Osteoblast (primary cell): Measurements from ENCODE around the gene OR10R2. TPM values are rescaled to one million over a fixed set of nuclear protein-coding genes. Genes with fewer than 3 reads are reported as not detected.

Source experiments
- DNase-seq: peaks from one replicate; pipeline ENCODE4 v3.0.0; 2011; ENCODE audit warnings: low spot score, mixed read lengths; ENCODE audit not compliant: insufficient read length; ENCODE audit errors: missing footprints
- H2AFZ ChIP-seq: 2 replicates; pipeline ENCODE4 v1.6.0; 2011; ENCODE audit warnings: mild to moderate bottlenecking, low read length
- H3K27ac ChIP-seq: 2 replicates; pipeline ENCODE4 v1.5.1; 2011; ENCODE audit warnings: mild to moderate bottlenecking, low read depth, low read length, moderate library complexity
- H3K27me3 ChIP-seq: 2 replicates; pipeline ENCODE4 v1.6.0; 2012; ENCODE audit warnings: mild to moderate bottlenecking, control low read depth, inconsistent platforms, low read length, moderate library complexity; ENCODE audit not compliant: insufficient read depth
- H3K36me3 ChIP-seq: 2 replicates; pipeline ENCODE4 v1.5.1; 2011; ENCODE audit warnings: mild to moderate bottlenecking, low read length, control low read depth, moderate library complexity; ENCODE audit not compliant: insufficient read depth
- H3K4me1 ChIP-seq: 2 replicates; pipeline ENCODE4 v1.5.1; 2011; ENCODE audit warnings: mild to moderate bottlenecking, low read length, control low read depth, moderate library complexity; ENCODE audit not compliant: insufficient read depth
- H3K4me2 ChIP-seq: 2 replicates; pipeline ENCODE4 v1.6.0; 2011; ENCODE audit warnings: mild to moderate bottlenecking, low read length; ENCODE audit not compliant: insufficient read depth
- H3K4me3 ChIP-seq: fragments of 200-600 bp; sonication (generic); 3 replicates; pipeline ENCODE4 v1.5.1; 2012; ENCODE audit warnings: mild to moderate bottlenecking, low read length, inconsistent platforms; ENCODE audit not compliant: insufficient read depth
- H3K79me2 ChIP-seq: 2 replicates; pipeline ENCODE4 v1.6.0; 2012; ENCODE audit warnings: mild to moderate bottlenecking, low read length, control low read depth, inconsistent platforms; ENCODE audit not compliant: insufficient read depth
- H3K9me3 ChIP-seq: 2 replicates; pipeline ENCODE4 v1.5.1; 2011; ENCODE audit warnings: low read depth, low read length, control low read depth
- H4K20me1 ChIP-seq: 2 replicates; pipeline ENCODE4 v1.6.0; 2012; ENCODE audit warnings: mild to moderate bottlenecking, low read length, control low read depth; ENCODE audit not compliant: insufficient read depth
- total RNA-seq: library from RNA; depleted of rRNA; stranded (reverse); fragments of >200 nt; gene quantifications from 2 replicates; pipeline ENCODE4 v1.2.3, GENCODE V29; 2012
- TF ChIP-seq, protein P1 (sequence below): IDR thresholded peaks from 2 replicates; pipeline ENCODE4 v1.5.1; 2011; ENCODE audit warnings: mild to moderate bottlenecking, low read depth, low read length, moderate library complexity; ENCODE audit errors: extremely low read depth

The OR10R2 gene
- total RNA-seq, 1 donor: not detected

DNA sequence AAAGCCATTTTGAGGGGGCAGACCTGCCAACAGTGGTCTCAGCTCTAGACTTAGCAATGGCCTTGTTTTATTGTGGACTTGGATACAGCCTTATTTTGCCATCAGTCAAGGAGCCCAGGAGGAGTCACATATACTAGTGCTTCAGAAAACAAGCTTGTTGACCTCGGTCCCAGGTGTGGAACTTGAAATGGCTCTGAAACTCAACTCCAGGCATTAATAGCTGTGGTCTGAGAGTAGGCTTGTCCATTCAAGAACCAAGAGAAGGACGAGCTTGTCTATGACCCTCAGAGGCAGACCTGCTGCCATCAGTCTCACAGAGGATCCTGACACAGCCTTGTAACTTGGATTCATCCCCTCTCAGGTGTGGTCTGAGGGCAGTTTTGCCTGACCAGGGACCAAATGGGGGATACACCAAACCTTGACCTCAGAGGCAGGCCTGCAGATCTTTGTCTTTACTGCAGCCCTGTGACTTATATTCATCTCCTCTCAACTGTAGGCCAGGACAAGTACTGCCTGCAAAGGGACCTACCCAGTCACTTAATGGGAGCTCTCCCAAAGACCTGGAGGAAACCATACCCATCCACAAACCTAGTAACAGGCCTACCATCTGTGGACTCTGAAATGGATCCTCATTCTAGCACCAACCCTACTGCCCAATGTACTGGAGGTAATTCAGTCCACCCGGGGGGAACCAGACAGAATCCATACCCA, 49.1 kb downstream of the OR10R2 start:
- Histone ChIP-seq H3K4me1 (no peaks in the 10 kb centered on the region), H3K9me3 (no peaks in the 10 kb centered on the region), H3K4me3 (no peak overlapping the region), H3K79me2 (no peaks in the 10 kb centered on the region), H3K4me2 (no peak overlapping the region), H3K36me3 (no peaks in the 10 kb centered on the region), H3K27me3 (no peaks in the 10 kb centered on the region), H3K27ac (no peak overlapping the region), H2AFZ (no peak overlapping the region), H4K20me1 (no peaks in the 10 kb centered on the region)
- TF ChIP-seq, protein P1, sequence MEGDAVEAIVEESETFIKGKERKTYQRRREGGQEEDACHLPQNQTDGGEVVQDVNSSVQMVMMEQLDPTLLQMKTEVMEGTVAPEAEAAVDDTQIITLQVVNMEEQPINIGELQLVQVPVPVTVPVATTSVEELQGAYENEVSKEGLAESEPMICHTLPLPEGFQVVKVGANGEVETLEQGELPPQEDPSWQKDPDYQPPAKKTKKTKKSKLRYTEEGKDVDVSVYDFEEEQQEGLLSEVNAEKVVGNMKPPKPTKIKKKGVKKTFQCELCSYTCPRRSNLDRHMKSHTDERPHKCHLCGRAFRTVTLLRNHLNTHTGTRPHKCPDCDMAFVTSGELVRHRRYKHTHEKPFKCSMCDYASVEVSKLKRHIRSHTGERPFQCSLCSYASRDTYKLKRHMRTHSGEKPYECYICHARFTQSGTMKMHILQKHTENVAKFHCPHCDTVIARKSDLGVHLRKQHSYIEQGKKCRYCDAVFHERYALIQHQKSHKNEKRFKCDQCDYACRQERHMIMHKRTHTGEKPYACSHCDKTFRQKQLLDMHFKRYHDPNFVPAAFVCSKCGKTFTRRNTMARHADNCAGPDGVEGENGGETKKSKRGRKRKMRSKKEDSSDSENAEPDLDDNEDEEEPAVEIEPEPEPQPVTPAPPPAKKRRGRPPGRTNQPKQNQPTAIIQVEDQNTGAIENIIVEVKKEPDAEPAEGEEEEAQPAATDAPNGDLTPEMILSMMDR: no peak
- DNase-seq: peak; percentile 21

DNA sequence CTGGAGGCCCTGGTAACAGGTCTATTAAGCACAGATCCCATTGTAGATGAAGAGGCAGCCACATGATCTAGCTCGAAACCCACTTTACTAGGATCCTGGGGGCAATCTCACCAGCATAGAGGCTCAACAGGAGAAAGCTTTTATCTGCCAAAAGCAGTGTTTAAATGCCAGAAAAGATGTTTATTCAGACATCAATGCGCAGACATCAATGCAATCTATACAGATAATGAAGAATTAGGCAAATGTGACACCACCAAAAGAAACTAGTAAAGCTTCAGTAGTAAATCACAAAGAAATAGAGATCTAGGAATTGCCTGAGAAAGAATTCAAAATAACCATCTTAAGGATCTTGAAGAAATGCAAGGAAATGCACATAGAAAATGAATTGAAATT, 49.6 kb downstream of the OR10R2 start:
- TF ChIP-seq, protein P1: no peak
- Histone ChIP-seq H3K4me2 (no peak overlapping the region), H3K9me3 (no peaks in the 10 kb centered on the region), H3K4me1 (no peaks in the 10 kb centered on the region), H3K4me3 (no peak overlapping the region), H3K79me2 (no peaks in the 10 kb centered on the region), H3K27ac (no peak overlapping the region), H3K36me3 (no peaks in the 10 kb centered on the region), H3K27me3 (no peaks in the 10 kb centered on the region), H4K20me1 (no peaks in the 10 kb centered on the region), H2AFZ (no peak overlapping the region)
- DNase-seq: no peak

DNA sequence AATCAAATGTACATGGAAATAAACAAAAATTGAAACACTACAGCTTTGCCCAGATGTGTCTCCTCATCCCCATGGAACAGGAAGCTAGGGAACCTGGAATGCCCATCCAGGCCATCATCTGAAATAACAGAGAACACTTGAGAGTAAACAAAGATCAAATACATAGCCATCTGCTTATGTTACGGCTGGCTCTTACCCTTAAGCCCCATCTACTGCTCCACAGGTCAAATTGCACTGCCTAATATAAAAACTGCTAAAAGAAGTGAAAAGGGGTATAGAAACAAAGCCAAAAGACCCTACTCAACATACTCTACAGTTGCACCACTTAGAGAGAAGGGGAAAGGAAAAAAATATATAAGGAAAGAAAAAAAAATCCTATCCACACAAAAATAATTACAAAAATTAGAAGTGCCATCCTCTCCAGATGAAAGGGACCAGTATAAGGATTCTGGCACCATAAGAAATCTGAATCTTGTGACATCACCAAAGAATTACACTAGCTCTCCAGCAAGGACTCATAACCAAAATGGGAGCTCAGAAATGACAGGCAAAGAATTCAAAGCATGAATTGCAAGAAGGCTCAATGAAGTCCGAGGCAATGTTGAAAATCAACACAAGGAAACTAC, 55.3 kb downstream of the OR10R2 start:
- H3K27me3 ChIP-seq: no peaks in the 10 kb centered on the region
- no peak for DNase-seq
- no peaks in the 10 kb centered on the region for H3K79me2 ChIP-seq
- TF ChIP-seq, protein P1: peak; percentile 34
- H3K27ac ChIP-seq: no peak overlapping the region
- no peaks in the 10 kb centered on the region for H3K9me3 ChIP-seq
- H3K36me3 ChIP-seq: no peaks in the 10 kb centered on the region
- no peak overlapping the region for H3K4me3 ChIP-seq
- H4K20me1 ChIP-seq: no peaks in the 10 kb centered on the region
- no peak overlapping the region for H2AFZ ChIP-seq
- no peaks in the 10 kb centered on the region for H3K4me1 ChIP-seq
- H3K4me2 ChIP-seq: no peak overlapping the region

Other genes with a start within 250 kb of the OR10R2 start
- not detected in 2 replicates for gene CD1A, start 217.8 kb upstream of the OR10R2 start, total RNA-seq
- gene CD1C, start 182.3 kb upstream of the OR10R2 start, total RNA-seq: not detected in 2 replicates
- not detected in 2 replicates for gene CD1B, start 140.7 kb upstream of the OR10R2 start, total RNA-seq
- not detected in 2 replicates for gene CD1E, start 118.3 kb upstream of the OR10R2 start, total RNA-seq
- gene OR10T2, start 72.8 kb upstream of the OR10R2 start, total RNA-seq: not detected in 2 replicates
- not detected in 2 replicates for gene OR10K2, start 46.0 kb upstream of the OR10R2 start, total RNA-seq
- not detected in 2 replicates for gene OR10K1, start 10.4 kb upstream of the OR10R2 start, total RNA-seq
- not detected in 2 replicates for gene OR6Y1, start 82.2 kb downstream of the OR10R2 start, total RNA-seq
- gene OR6P1, start 98.4 kb downstream of the OR10R2 start, total RNA-seq: not detected in 2 replicates
- gene OR10X1, start 107.7 kb downstream of the OR10R2 start, total RNA-seq: not detected in 2 replicates
- not detected in 2 replicates for gene OR10Z1, start 133.0 kb downstream of the OR10R2 start, total RNA-seq
- gene SPTA1, start 214.5 kb downstream of the OR10R2 start, total RNA-seq: under 0.01 TPM in 2 replicates
- not detected in 2 replicates for gene OR6K2, start 228.4 kb downstream of the OR10R2 start, total RNA-seq
- not detected in 2 replicates for gene OR6K3, start 248.5 kb downstream of the OR10R2 start, total RNA-seq